Measurements from ENCODE around the gene BIRC3.

DNA sequence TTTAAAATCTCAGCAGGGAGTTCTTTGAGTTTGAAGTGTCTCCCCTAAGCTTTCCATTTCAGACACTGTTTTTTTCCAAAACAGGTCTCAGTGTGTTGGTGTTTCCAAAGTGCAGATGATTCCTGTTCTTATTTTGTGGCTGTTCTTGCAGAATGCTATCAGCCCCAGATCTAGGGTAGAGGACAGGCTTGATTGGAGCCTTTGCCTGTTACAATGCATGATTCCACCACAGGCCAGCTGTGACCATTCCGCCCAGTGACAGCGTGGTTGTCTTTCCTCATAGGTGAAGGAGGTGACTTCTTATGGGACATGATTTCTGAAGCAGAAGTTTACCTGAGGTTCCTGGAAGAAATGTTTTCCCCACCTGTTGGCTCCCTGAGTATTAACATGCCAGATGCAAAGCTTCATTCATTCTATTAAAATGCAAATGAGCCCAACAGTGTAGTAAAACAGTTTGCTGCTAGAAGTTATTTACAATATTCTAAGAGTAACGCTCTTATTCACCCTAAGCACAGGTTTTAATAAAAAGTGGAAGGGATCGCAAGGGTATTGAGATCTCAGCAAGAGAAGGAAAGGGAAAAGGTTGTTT, 36.9 kb upstream of the BIRC3 start:
- TF ChIP-seq, protein P1, sequence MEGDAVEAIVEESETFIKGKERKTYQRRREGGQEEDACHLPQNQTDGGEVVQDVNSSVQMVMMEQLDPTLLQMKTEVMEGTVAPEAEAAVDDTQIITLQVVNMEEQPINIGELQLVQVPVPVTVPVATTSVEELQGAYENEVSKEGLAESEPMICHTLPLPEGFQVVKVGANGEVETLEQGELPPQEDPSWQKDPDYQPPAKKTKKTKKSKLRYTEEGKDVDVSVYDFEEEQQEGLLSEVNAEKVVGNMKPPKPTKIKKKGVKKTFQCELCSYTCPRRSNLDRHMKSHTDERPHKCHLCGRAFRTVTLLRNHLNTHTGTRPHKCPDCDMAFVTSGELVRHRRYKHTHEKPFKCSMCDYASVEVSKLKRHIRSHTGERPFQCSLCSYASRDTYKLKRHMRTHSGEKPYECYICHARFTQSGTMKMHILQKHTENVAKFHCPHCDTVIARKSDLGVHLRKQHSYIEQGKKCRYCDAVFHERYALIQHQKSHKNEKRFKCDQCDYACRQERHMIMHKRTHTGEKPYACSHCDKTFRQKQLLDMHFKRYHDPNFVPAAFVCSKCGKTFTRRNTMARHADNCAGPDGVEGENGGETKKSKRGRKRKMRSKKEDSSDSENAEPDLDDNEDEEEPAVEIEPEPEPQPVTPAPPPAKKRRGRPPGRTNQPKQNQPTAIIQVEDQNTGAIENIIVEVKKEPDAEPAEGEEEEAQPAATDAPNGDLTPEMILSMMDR (conservative IDR thresholded peaks at IDR 0.05; ENCODE audit: low read depth, low read length): no peak
- TF ChIP-seq EZH2 (IDR thresholded peaks at IDR 0.05; ENCODE audit: borderline replicate concordance, low read depth, low read length, poor library complexity, severe bottlenecking): no peak
